ENCODE data around the gene RGS16. TPM values are rescaled to one million over a fixed set of nuclear protein-coding genes. Genes with fewer than 3 reads are reported as not detected.
"Not testable (repeated sequence)": the region's sequence is repeated elsewhere in the genome, so short reads cannot be mapped to it uniquely, and the experiment has no call there.

Gene RGS16
- total RNA-seq, 2 experiments from 2014 or later = 20.1 to 29.5 TPM

DNA sequence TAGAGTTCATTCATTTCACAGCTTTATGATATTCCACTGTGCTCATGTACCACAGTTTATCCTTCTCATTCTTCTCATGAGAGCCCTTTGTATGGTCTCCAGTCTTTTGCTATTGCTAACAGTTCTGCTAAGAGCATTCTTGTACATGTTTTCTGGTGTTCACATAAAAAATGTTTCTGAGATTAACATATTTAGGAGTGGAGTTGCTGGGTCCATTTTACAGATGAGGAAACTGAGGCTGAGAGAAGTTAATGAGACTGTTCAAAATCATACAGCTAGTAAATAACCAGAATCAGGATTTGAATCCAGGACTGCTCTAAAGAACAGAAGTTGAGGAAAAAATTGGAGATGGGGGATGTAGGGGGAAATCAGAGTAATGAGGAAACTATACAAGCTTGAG is 28.8 kb upstream of the RGS16 start:
- Histone ChIP-seq H3K9me3 (ENCODE audit: low read length) (no peaks in the 10 kb centered on the region), H3K79me2 (ENCODE audit: insufficient read depth, low read depth, low read length) (no peaks in the 10 kb centered on the region), H3K4me3 (ENCODE audit: low read depth, low read length, poor library complexity, severe bottlenecking) (peak overlapping the region; percentile 41), H4K20me1 (ENCODE audit: insufficient read depth, low read length) (no peaks in the 10 kb centered on the region), H3K4me1 (ENCODE audit: insufficient read depth, low read length, poor library complexity, severe bottlenecking) (peaks cover 81% of the 10 kb centered on the region), H3K27ac (ENCODE audit: low read depth, low read length, poor library complexity, severe bottlenecking) (peak overlapping the region; percentile 73), H3K4me2 (ENCODE audit: low read length) (peak overlapping the region; percentile 70), H3K36me3 (ENCODE audit: insufficient read depth, low read length) (no peaks in the 10 kb centered on the region), H2AFZ (ENCODE audit: low read length) (peak overlapping the region; percentile 42; the same call in 1 of the 2 replicates), H3K9me2 (ENCODE audit: insufficient read depth, low read length) (no peaks in the 10 kb centered on the region)
- TF ChIP-seq, protein P1, sequence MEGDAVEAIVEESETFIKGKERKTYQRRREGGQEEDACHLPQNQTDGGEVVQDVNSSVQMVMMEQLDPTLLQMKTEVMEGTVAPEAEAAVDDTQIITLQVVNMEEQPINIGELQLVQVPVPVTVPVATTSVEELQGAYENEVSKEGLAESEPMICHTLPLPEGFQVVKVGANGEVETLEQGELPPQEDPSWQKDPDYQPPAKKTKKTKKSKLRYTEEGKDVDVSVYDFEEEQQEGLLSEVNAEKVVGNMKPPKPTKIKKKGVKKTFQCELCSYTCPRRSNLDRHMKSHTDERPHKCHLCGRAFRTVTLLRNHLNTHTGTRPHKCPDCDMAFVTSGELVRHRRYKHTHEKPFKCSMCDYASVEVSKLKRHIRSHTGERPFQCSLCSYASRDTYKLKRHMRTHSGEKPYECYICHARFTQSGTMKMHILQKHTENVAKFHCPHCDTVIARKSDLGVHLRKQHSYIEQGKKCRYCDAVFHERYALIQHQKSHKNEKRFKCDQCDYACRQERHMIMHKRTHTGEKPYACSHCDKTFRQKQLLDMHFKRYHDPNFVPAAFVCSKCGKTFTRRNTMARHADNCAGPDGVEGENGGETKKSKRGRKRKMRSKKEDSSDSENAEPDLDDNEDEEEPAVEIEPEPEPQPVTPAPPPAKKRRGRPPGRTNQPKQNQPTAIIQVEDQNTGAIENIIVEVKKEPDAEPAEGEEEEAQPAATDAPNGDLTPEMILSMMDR (conservative IDR thresholded peaks at IDR 0.05; ENCODE audit: low read length) = no peak
- TF ChIP-seq EZH2phosphoT487 (IDR thresholded peaks at IDR 0.05; ENCODE audit: borderline replicate concordance, low read depth, low read length) = no peak
- no peak for DNase-seq (ENCODE audit: low spot score)
- BruUV-seq (replicated peaks) = TSS peak; percentile 84
- CTCF ChIA-PET (ENCODE audit: unreplicated experiment) = interaction anchor here (1.0 to 1.4 kb wide), 2 partner anchors 17 to 149 kb away, joined by 3 to 4 read pairs; no protein-coding TSS in a partner anchor
- intact Hi-C loops (cut with micrococcal nuclease; ENCODE audit: unreplicated experiment) = loop anchor here (1.0 to 2.0 kb wide), 3 partner anchors 16 to 44 kb away; partner anchors contain the start of gene RGS16
- POLR2A ChIA-PET = interaction anchor here (0.7 to 12.1 kb wide), 9 partner anchors 9 to 35 kb away, joined by 3 to 113 read pairs (median 7); no protein-coding TSS in a partner anchor

DNA sequence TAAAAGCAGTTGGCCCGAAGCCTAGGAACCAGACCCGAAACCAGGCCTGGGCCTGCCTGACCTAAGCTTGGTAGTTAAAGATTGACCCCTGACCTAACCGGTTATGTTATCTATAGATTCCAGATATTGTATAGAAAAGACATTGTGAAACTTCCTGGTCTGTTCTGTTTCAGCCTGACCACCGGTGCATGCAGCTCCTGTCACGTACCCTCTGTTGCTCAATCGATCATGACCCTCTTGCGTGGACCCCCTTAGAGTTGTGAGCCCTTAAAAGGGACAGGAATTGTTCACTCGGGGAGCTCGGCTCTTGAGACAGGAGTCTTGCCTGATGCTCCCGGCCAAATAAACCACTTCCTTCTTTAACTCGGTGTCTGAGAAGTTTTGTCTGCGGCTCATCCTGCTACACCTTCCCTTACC is 28.3 kb upstream of the RGS16 start:
- not testable (repeated sequence) for H3K36me3 ChIP-seq (ENCODE audit: insufficient read depth, low read length); H3K9me2 ChIP-seq (ENCODE audit: insufficient read depth, low read length); H3K9me3 ChIP-seq (ENCODE audit: low read length); H3K79me2 ChIP-seq (ENCODE audit: insufficient read depth, low read depth, low read length); H4K20me1 ChIP-seq (ENCODE audit: insufficient read depth, low read length); BruUV-seq (replicated peaks)
- peak overlapping the region; percentile 56; the same call in 1 of the 2 replicates for H2AFZ ChIP-seq (ENCODE audit: low read length)
- CTCF ChIA-PET (ENCODE audit: unreplicated experiment) = interaction anchor here (1.0 to 1.4 kb wide), 2 partner anchors 18 to 149 kb away, joined by 3 to 4 read pairs; no protein-coding TSS in a partner anchor
- peaks cover 87% of the 10 kb centered on the region for H3K4me1 ChIP-seq (ENCODE audit: insufficient read depth, low read length, poor library complexity, severe bottlenecking)
- DNase-seq (ENCODE audit: low spot score) = peak; percentile 34
- peak overlapping the region; percentile 51 for H3K4me2 ChIP-seq (ENCODE audit: low read length)
- peak overlapping the region; percentile 21 for H3K4me3 ChIP-seq (ENCODE audit: low read depth, low read length, poor library complexity, severe bottlenecking)
- POLR2A ChIA-PET = interaction anchor here (0.6 to 12.1 kb wide), 12 partner anchors 9 to 286 kb away, joined by 3 to 113 read pairs (median 4); partner anchors contain the start of gene RGS16
- intact Hi-C loops (cut with micrococcal nuclease; ENCODE audit: unreplicated experiment) = loop anchor here (2.0 kb wide), 1 partner anchor 44 kb away; no protein-coding TSS in a partner anchor
- H3K27ac ChIP-seq (ENCODE audit: low read depth, low read length, poor library complexity, severe bottlenecking) = peak overlapping the region; percentile 73

DNA sequence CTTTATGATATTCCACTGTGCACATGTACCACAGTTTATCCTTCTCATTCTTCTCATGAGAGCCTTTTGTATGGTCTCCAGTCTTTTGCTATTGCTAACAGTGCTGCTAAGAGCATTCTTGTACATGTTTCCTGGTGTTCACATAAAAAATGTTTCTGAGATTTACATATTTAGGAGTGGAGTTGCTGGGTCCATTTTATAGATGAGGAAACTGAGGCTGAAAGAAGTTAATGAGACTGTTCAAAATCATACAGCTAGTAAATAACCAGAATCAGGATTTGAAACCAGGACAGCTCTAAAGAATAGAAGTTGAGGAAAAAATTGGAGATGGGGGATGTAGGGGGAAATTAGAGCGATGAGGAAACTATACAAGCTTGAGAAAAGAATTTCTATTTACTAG is 27.8 kb upstream of the RGS16 start:
- Histone ChIP-seq H4K20me1 (ENCODE audit: insufficient read depth, low read length) (no peaks in the 10 kb centered on the region), H3K4me2 (ENCODE audit: low read length) (peak overlapping the region; percentile 51), H3K79me2 (ENCODE audit: insufficient read depth, low read depth, low read length) (no peaks in the 10 kb centered on the region), H2AFZ (ENCODE audit: low read length) (peak overlapping the region; percentile 56; the same call in 1 of the 2 replicates), H3K36me3 (ENCODE audit: insufficient read depth, low read length) (no peaks in the 10 kb centered on the region), H3K4me1 (ENCODE audit: insufficient read depth, low read length, poor library complexity, severe bottlenecking) (peaks cover 92% of the 10 kb centered on the region), H3K27ac (ENCODE audit: low read depth, low read length, poor library complexity, severe bottlenecking) (peak overlapping the region; percentile 73), H3K9me2 (ENCODE audit: insufficient read depth, low read length) (no peaks in the 10 kb centered on the region), H3K9me3 (ENCODE audit: low read length) (no peaks in the 10 kb centered on the region), H3K4me3 (ENCODE audit: low read depth, low read length, poor library complexity, severe bottlenecking) (peak overlapping the region; percentile 21)
- ChIA-PET POLR2A (interaction anchor here (0.6 to 12.1 kb wide), 12 partner anchors 8 to 286 kb away, joined by 3 to 113 read pairs (median 4); partner anchors contain the start of gene RGS16), CTCF (ENCODE audit: unreplicated experiment) (interaction anchor here (1.0 kb wide), 1 partner anchor 150 kb away, joined by 3 read pairs; no protein-coding TSS in a partner anchor)
- no TSS peak for BruUV-seq (replicated peaks)
- intact Hi-C loops (cut with micrococcal nuclease; ENCODE audit: unreplicated experiment) = loop anchor here (2.0 kb wide), 1 partner anchor 45 kb away; no protein-coding TSS in a partner anchor
- TF ChIP-seq, protein P1 (conservative IDR thresholded peaks at IDR 0.05; ENCODE audit: low read length) = no peak
- TF ChIP-seq EZH2phosphoT487 (IDR thresholded peaks at IDR 0.05; ENCODE audit: borderline replicate concordance, low read depth, low read length) = no peak
- no peak for DNase-seq (ENCODE audit: low spot score)

All from OCI-LY7 (cell line).